ENCODE data around the gene BRI3. TPM values are rescaled to one million over a fixed set of nuclear protein-coding genes. Genes with fewer than 3 reads are reported as not detected.

Gene BRI3
- total and polyA plus RNA-seq, 2 of the 13 experiments (the other 11 are each of a cell fraction or from before 2014, with no cell fraction given) = 54.0 to 103 TPM

- TF ChIP-seq ZNF503 (CRISPR knock-in tag; IDR thresholded peaks at IDR 0.05) (peak; percentile 66; the same call in 1 of the 2 replicates), YY1 (IDR thresholded peaks at IDR 0.05; ENCODE audit: insufficient read depth, insufficient replicate concordance, low read depth, low read length) (no peak), HNF1A (IDR thresholded peaks at IDR 0.05; ENCODE audit: low read depth) (no peak), HNF1A (CRISPR knock-in tag; IDR thresholded peaks at IDR 0.05; ENCODE audit: borderline replicate concordance) (0 out of 2 replicates have a peak, but pooled peaks have one; percentile 49), NFE2L1 (CRISPR knock-in tag; IDR thresholded peaks at IDR 0.05; ENCODE audit: borderline replicate concordance) (no peak), CTCF (CRISPR knock-in tag; IDR thresholded peaks at IDR 0.05) (peak; percentile 22; the same call in 1 of the 2 replicates), JDP2 (CRISPR knock-in tag; IDR thresholded peaks at IDR 0.05; ENCODE audit: borderline replicate concordance) (peak; percentile 39; the same call in 1 of the 2 replicates), ZNF501 (CRISPR knock-in tag; IDR thresholded peaks at IDR 0.05) (peak; percentile 24; the same call in 1 of the 2 replicates), HOXA3 (CRISPR knock-in tag; IDR thresholded peaks at IDR 0.05) (peak; percentile 87), ZMYM4 (CRISPR knock-in tag; IDR thresholded peaks at IDR 0.05) (peak; percentile 81), ZBTB46 (CRISPR knock-in tag; IDR thresholded peaks at IDR 0.05; ENCODE audit: borderline replicate concordance) (no peak), ZNF512 (CRISPR knock-in tag; IDR thresholded peaks at IDR 0.05) (no peak), ZNF205 (CRISPR knock-in tag; IDR thresholded peaks at IDR 0.05) (0 out of 2 replicates have a peak, but pooled peaks have one; percentile 39), CEBPB (IDR thresholded peaks at IDR 0.05; ENCODE audit: borderline replicate concordance, low read depth, low read length) (no peak), ZNF766 (CRISPR knock-in tag; IDR thresholded peaks at IDR 0.05; ENCODE audit: borderline replicate concordance) (no peak), MTA3 (CRISPR knock-in tag; IDR thresholded peaks at IDR 0.05) (no peak), ISX (CRISPR knock-in tag; conservative IDR thresholded peaks at IDR 0.05) (no peak)
Observed at GRCh38 chr7:98300595-98301372, 19.3 kb downstream of the BRI3 start (continued).
